Keratinocyte (primary cell): Measurements from ENCODE around the gene TMPRSS2.

Source experiments
- CTCF ChIP-seq, 3 experiments: IDR thresholded peaks in 1 of 3; conservative IDR thresholded peaks in 1 of 3; optimal IDR thresholded peaks in 1 of 3; 2 replicates in 2 of 3; 3 replicates in 1 of 3; pipeline versions ENCODE3 to v1.5.1; 2011; ENCODE audit warnings: low read length in 3 of 3, mild to moderate bottlenecking in 3 of 3, moderate library complexity in 2 of 3, control low read depth in 1 of 3, inconsistent platforms in 1 of 3; ENCODE audit not compliant: insufficient read depth in 2 of 3; ENCODE audit errors: extremely low read depth in 1 of 3
- EZH2 ChIP-seq: IDR thresholded peaks from one replicate; pipeline ENCODE4 v1.6.1; 2012; ENCODE audit warnings: inconsistent platforms, mild to moderate bottlenecking, low read length, moderate library complexity

GRCh38 chr21:41428311-41428710 is 79.6 kb downstream of the TMPRSS2 start:
- TF ChIP-seq CTCF (optimal IDR thresholded peaks at IDR 0.05 in 1 of 3, IDR thresholded peaks at IDR 0.05 in 1 of 3, conservative IDR thresholded peaks at IDR 0.05 in 1 of 3; ENCODE audit: extremely low read depth in 1 of 3, insufficient read depth in 2 of 3, low read length in 3 of 3): no peak
- no peak for TF ChIP-seq EZH2
